K562 (cell line): Measurements from ENCODE around the gene TTC24. TPM values are rescaled to one million over a fixed set of nuclear protein-coding genes. Genes with fewer than 3 reads are reported as not detected.
A peak's percentile ranks its signal among the peaks of the same experiment; 100 is the strongest.

Experiments
- ATAC-seq: fragments of 200-7000 bp; cut with Tn5 transposase; 3 replicates; pipeline ENCODE4 v1.9.1; 2020; ENCODE audit warnings: moderate library complexity
- BruUV-seq: library from RNA; stranded (reverse); fragments of 400-500 nt; replicated peaks from 2 replicates; lab custom pipeline; 2021; lab: Mats Ljungman, UMichigan
- CTCF ChIA-PET: fragments of 300-600 bp; formaldehyde crosslinking; extraction: SDS; loops from one replicate; lab custom pipeline; 2021; ENCODE audit warnings: low intra/inter-chr PET ratio; lab: Yijun Ruan, JAX
- POLR2A ChIA-PET: fragments of 300-600, 350-650 bp; sonication (Branson Sonifier 250); formaldehyde crosslinking; extraction: SDS; loops from one replicate; lab custom pipeline; 2021; ENCODE audit warnings: antibody characterized with exemption, inconsistent platforms; lab: Yijun Ruan, JAX
- DNase-seq, 4 experiments: peaks; one replicate each; pipeline versions ENCODE4 v3.0.0 to v3.0.0-alpha.2; 2011 to 2018; ENCODE audit warnings: low spot score in 3 of 4, mixed read lengths in 3 of 4; ENCODE audit errors: extremely low read depth in 1 of 4
- FAIRE-seq: peaks from 2 replicates; lab custom pipeline; 2011; peaks lifted over from hg19 to GRCh38; lab: Jason Lieb, UNC
- H2AFZ ChIP-seq: 2 replicates; pipeline ENCODE4 v1.6.0; 2011; ENCODE audit warnings: low read depth, low read length, control low read depth, inconsistent platforms
- H3K27ac ChIP-seq: fragments of 200-600 bp; 3 replicates; pipeline ENCODE4 v1.8.0; 2011; ENCODE audit warnings: low read depth, mild to moderate bottlenecking, control low read depth, inconsistent platforms, low read length, moderate library complexity, mixed read lengths; ENCODE audit errors: extremely low read depth
- H3K27me3 ChIP-seq, 2 experiments: fragments of 300-600 bp in 1 of 2; 2 replicates in 1 of 2; 3 replicates in 1 of 2; pipeline versions ENCODE4 v1.6.0 to v1.8.0; 2011; ENCODE audit warnings: inconsistent platforms in 2 of 2, low read length in 2 of 2, mild to moderate bottlenecking in 1 of 2, mixed read lengths in 1 of 2, moderate library complexity in 1 of 2; ENCODE audit not compliant: control insufficient read depth in 2 of 2, insufficient read depth in 2 of 2
- H3K36me3 ChIP-seq: fragments of 300-600 bp; 3 replicates; pipeline ENCODE4 v1.8.0; 2011; ENCODE audit warnings: mild to moderate bottlenecking, low read length, inconsistent platforms; ENCODE audit not compliant: control insufficient read depth, insufficient read depth
- H3K4me1 ChIP-seq, 2 experiments: fragments of 200-600 bp in 1 of 2; replicated peaks in 1 of 2; 2 replicates in 1 of 2; 3 replicates in 1 of 2; pipeline versions ENCODE4 v1.5.1 to v1.8.0; 2011; ENCODE audit warnings: inconsistent platforms in 2 of 2, low read length in 2 of 2, mild to moderate bottlenecking in 1 of 2, mixed read lengths in 1 of 2, moderate library complexity in 1 of 2; ENCODE audit not compliant: control insufficient read depth in 2 of 2, insufficient read depth in 2 of 2
- H3K4me2 ChIP-seq: 2 replicates; pipeline ENCODE4 v1.6.1; 2011; ENCODE audit warnings: low read length, control low read depth, inconsistent platforms, mixed read lengths; ENCODE audit not compliant: insufficient read depth
- H3K4me3 ChIP-seq: fragments of 200-600 bp; sonication (generic), shearing (Covaris generic); 2 replicates; pipeline ENCODE4 v1.5.1; 2016; ENCODE audit warnings: control low read depth, inconsistent platforms
- H3K79me2 ChIP-seq: fragments of 200-600 bp; 3 replicates; pipeline ENCODE4 v1.8.0; 2011; ENCODE audit warnings: low read length, inconsistent platforms; ENCODE audit not compliant: control insufficient read depth, insufficient read depth
- H3K9ac ChIP-seq, 2 experiments: 2 replicates each; pipeline versions ENCODE4 v1.6.0 to v1.6.1; 2011; ENCODE audit warnings: low read depth in 2 of 2, low read length in 2 of 2, control low read depth in 1 of 2, inconsistent platforms in 1 of 2, mild to moderate bottlenecking in 1 of 2, mixed read lengths in 1 of 2; ENCODE audit not compliant: insufficient read depth in 1 of 2
- H3K9me1 ChIP-seq: one replicate; pipeline ENCODE4 v1.6.0; 2011; ENCODE audit warnings: inconsistent platforms, mild to moderate bottlenecking, low read length, moderate library complexity; ENCODE audit not compliant: control insufficient read depth, insufficient read depth
- H3K9me3 ChIP-seq: replicated peaks from 2 replicates; pipeline ENCODE4 v1.5.1; 2011; ENCODE audit warnings: low read depth, low read length, inconsistent platforms; ENCODE audit not compliant: control insufficient read depth, insufficient read depth
- H4K20me1 ChIP-seq: replicated peaks from 2 replicates; pipeline ENCODE4 v1.6.1; 2011; ENCODE audit warnings: low read length, inconsistent platforms, mixed read lengths; ENCODE audit not compliant: control insufficient read depth, insufficient read depth
- ARID1B ChIP-seq: fragments of 450-650 bp; IDR thresholded peaks from 2 replicates; pipeline ENCODE4 v1.6.1; 2016; ENCODE audit warnings: antibody characterized with exemption, mild to moderate bottlenecking, inconsistent platforms
- CCNT2 ChIP-seq: IDR thresholded peaks from 2 replicates; pipeline ENCODE4 v1.6.1; 2011; ENCODE audit warnings: borderline replicate concordance, low read depth, mild to moderate bottlenecking, moderate library complexity, mixed read lengths, low read length; ENCODE audit not compliant: insufficient read length; ENCODE audit errors: extremely low read depth
- ELF4 ChIP-seq: fragments of 450-650 bp; formaldehyde crosslinking; IDR thresholded peaks from 2 replicates; pipeline ENCODE4 v1.4.0; 2022; ENCODE audit warnings: missing genetic modification characterization
- EP300 ChIP-seq: IDR thresholded peaks from 2 replicates; pipeline ENCODE4 v1.6.1; 2012; ENCODE audit warnings: low read length, improper control_type of control experiment
- FOXM1 ChIP-seq, 2 experiments: fragments of 450-650 bp in 1 of 2; sonication (generic) in 1 of 2; formaldehyde crosslinking in 1 of 2; IDR thresholded peaks; 2 replicates each; pipeline versions ENCODE4 v1.6.1 to v1.9.0; 2017 to 2022; ENCODE audit warnings: low read depth in 2 of 2, mild to moderate bottlenecking in 2 of 2, missing genetic modification reagents in 1 of 2, moderate library complexity in 1 of 2
- HES1 ChIP-seq: fragments of 450-650 bp; IDR thresholded peaks from 2 replicates; pipeline ENCODE4 v1.6.1; 2016; ENCODE audit warnings: low read depth, mild to moderate bottlenecking, moderate library complexity
- HLTF ChIP-seq: fragments of 450-650 bp; IDR thresholded peaks from 2 replicates; pipeline ENCODE4 v1.6.1; 2016
- HMG20A ChIP-seq: fragments of 450-650 bp; formaldehyde crosslinking; conservative IDR thresholded peaks from 2 replicates; pipeline ENCODE4 v1.4.0; 2020; ENCODE audit warnings: mild to moderate bottlenecking, mixed read lengths
- KLF16 ChIP-seq: IDR thresholded peaks from 2 replicates; pipeline ENCODE4 v1.6.1; 2016; ENCODE audit warnings: antibody characterized with exemption
- LEF1 ChIP-seq: fragments of 450-650 bp; IDR thresholded peaks from 2 replicates; pipeline ENCODE4 v1.6.1; 2016; ENCODE audit warnings: mild to moderate bottlenecking
- MAFG ChIP-seq: fragments of 450-650 bp; conservative IDR thresholded peaks from 2 replicates; pipeline ENCODE4 v1.6.1; 2016; ENCODE audit warnings: missing genetic modification characterization, missing compliant biosample characterization
- NEUROD1 ChIP-seq: fragments of 150-350 bp; IDR thresholded peaks from 2 replicates; pipeline ENCODE4 v1.6.1; 2014; ENCODE audit warnings: borderline replicate concordance, low read length, low read depth; ENCODE audit not compliant: partially characterized antibody
- NFIX ChIP-seq: fragments of 250-450 bp; sonication (Bioruptor Pico); IDR thresholded peaks from 2 replicates; pipeline ENCODE4 v1.4.0; 2020; ENCODE audit warnings: low read depth, mild to moderate bottlenecking, moderate library complexity
- PHF21A ChIP-seq: fragments of 450-650 bp; IDR thresholded peaks from 2 replicates; pipeline ENCODE4 v1.6.1; 2017; ENCODE audit warnings: low read depth, borderline replicate concordance
- RNF2 ChIP-seq: sonication (generic); IDR thresholded peaks from 2 replicates; pipeline ENCODE4 v1.6.1; 2016
- THRAP3 ChIP-seq: fragments of 450-650 bp; IDR thresholded peaks from 2 replicates; pipeline ENCODE4 v1.6.1; 2016; ENCODE audit warnings: mild to moderate bottlenecking, inconsistent platforms, borderline replicate concordance
- ZNF766 ChIP-seq: fragments of 200-800 bp; sonication (Bioruptor generic); conservative IDR thresholded peaks from 2 replicates; pipeline ENCODE4 v1.6.1; 2016; ENCODE audit warnings: missing genetic modification characterization, missing compliant biosample characterization
- ZNF778 ChIP-seq: fragments of 450-650 bp; formaldehyde crosslinking; IDR thresholded peaks from 2 replicates; pipeline ENCODE4 v1.4.0; 2020; ENCODE audit warnings: mild to moderate bottlenecking, moderate library complexity
- ZSCAN29 ChIP-seq: fragments of 450-650 bp; IDR thresholded peaks from 2 replicates; pipeline ENCODE4 v1.6.1; 2017
- WGBS: fragments of 100-300 bp; shearing (Covaris generic); methylation state at CpG from one replicate; pipeline ENCODE4 v1.1.6; 2016; ENCODE audit warnings: low coverage, mixed read lengths; ENCODE audit not compliant: insufficient coverage; ENCODE audit errors: missing lambda C conversion rate; 5-methylcytosine and 5-hydroxymethylcytosine counted together
- in situ Hi-C: fragments of 300-500 bp; cut with MboI; formaldehyde crosslinking; loops from 4 replicates; pipeline ENCODE4 v1.15.0; 2018; ENCODE audit warnings: inconsistent platforms, mixed read lengths
- intact Hi-C: fragments of 100-400 bp; cut with micrococcal nuclease; formaldehyde crosslinking; loops from 2 replicates; pipeline ENCODE4 v1.14.2; 2022
- polyA plus RNA-seq, 8 experiments: library from polyadenylated mRNA; depleted of rRNA in 4 of 8; stranded (reverse) in 5 of 8; unstranded in 3 of 8; fragments of >200 nt; fragmentation: Nextera tagmentation in 2 of 8; fragmentation: Illumina TruSeq in 1 of 8; extraction: Ambion mirVana in 2 of 8; extraction: Trizol in 1 of 8; gene quantifications; 2 replicates each; pipeline versions ENCODE4 v1.2.1 to v1.2.3, GENCODE V29; 2011 to 2014; ENCODE audit warnings: inconsistent platforms in 1 of 8, missing spikeins in 1 of 8
- total RNA-seq, 7 experiments: library from RNA; depleted of rRNA in 6 of 7; stranded (reverse); fragments of >200 nt in 6 of 7; fragmentation: Illumina TruSeq in 2 of 7; extraction: Trizol in 2 of 7; gene quantifications; 2 replicates each; pipeline versions ENCODE4 v1.2.1 to v1.2.3, GENCODE V29; 2011 to 2021; ENCODE audit warnings: low replicate concordance in 1 of 7
- TF ChIP-seq, protein P1 (sequence below), 3 experiments: IDR thresholded peaks in 2 of 3; conservative IDR thresholded peaks in 1 of 3; 2 replicates each; pipeline ENCODE4 v1.5.1; 2011 to 2012; ENCODE audit warnings: low read length in 3 of 3, mild to moderate bottlenecking in 3 of 3, control low read depth in 2 of 3, improper control_type of control experiment in 1 of 3, inconsistent platforms in 1 of 3, low read depth in 1 of 3, mixed read lengths in 1 of 3, moderate library complexity in 1 of 3; ENCODE audit not compliant: insufficient read depth in 2 of 3
- TF ChIP-seq, protein P2 (sequence below): sonication (generic); formaldehyde crosslinking; IDR thresholded peaks from 2 replicates; pipeline ENCODE4 v1.8.0; 2023; ENCODE audit warnings: mild to moderate bottlenecking, missing genetic modification reagents

The TTC24 gene
- total and polyA plus RNA-seq, 9 of the 15 experiments (the other 6 are each of a cell fraction or from before 2014, with no cell fraction given): not detected

DNA sequence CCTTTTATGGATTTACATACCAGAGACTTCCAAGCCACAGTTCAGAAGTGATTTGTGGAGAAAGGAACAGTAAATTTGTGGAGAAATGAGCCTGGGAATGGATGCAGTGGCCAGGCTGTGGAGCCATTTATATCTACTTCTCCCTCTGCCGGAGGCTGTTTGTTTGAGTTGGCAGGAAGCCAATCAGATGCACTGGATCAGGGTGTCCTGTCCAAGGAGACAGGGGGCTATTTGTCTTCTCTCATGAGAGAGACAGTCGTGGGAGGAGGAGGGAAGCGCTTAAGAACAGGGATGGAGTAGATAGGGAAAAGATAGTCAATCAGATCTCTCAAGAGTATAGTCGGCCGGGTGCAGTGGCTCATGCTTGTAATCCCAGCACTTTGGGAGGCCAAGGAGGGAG is 36.9 kb downstream of the TTC24 start:
- BruUV-seq: no TSS peak
- ChIA-PET CTCF (no interaction called here), POLR2A (interaction anchor here (1.0 kb wide), 1 partner anchor 45 kb away, joined by 3 read pairs; no protein-coding TSS in a partner anchor)
- H3K4me1 ChIP-seq: peaks cover 17 to 23% of the 10 kb centered on the region in 2 experiments
- peak overlapping the region; percentile 67 for H3K4me2 ChIP-seq
- DNase-seq (peak; percentile 90 to 95 (median 92)), ATAC-seq (peak; percentile 96), FAIRE-seq (peak; percentile 95)
- H3K9me1 ChIP-seq: no peaks in the 10 kb centered on the region
- H3K27me3 ChIP-seq: no peaks in the 10 kb centered on the region
- no peaks in the 10 kb centered on the region for H3K79me2 ChIP-seq
- no peaks in the 10 kb centered on the region for H4K20me1 ChIP-seq
- H3K27ac ChIP-seq: 0 out of 3 replicates have a peak overlapping the region, but pooled peaks have one; percentile 15
- H3K36me3 ChIP-seq: no peaks in the 10 kb centered on the region
- peak overlapping the region; percentile 65 for H2AFZ ChIP-seq
- in situ Hi-C loops (no loop called here), intact Hi-C loops (no loop called here)
- no peak overlapping the region for H3K4me3 ChIP-seq
- WGBS: 1% methylated on average over 5 of the region's 5 CpGs
- peak overlapping the region; percentile 4 to 5; a peak in 1 of 4 replicates for H3K9ac ChIP-seq
- no peaks in the 10 kb centered on the region for H3K9me3 ChIP-seq
- TF ChIP-seq KLF16 (peak; percentile 85), ARID1B (peak; percentile 96), FOXM1 (IDR thresholded peaks at IDR 0.05; ENCODE audit: low read depth) (peak; percentile 67; the same call in 1 of the 2 replicates), FOXM1 (CRISPR knock-in tag; IDR thresholded peaks at IDR 0.05; ENCODE audit: low read depth) (no peak), MAFG (no peak), ZNF766 (CRISPR knock-in tag) (peak; percentile 73; the same call in 1 of the 2 replicates), ELF4 (CRISPR knock-in tag) (0 out of 2 replicates have a peak, but pooled peaks have one; percentile 25), HMG20A (no peak), THRAP3 (no peak), NEUROD1 (peak; percentile 79), ZNF778 (CRISPR knock-in tag) (no peak), CCNT2 (peak; percentile 56), ZSCAN29 (no peak), PHF21A (peak; percentile 82; the same call in 1 of the 2 replicates), HES1 (peak; percentile 95), NFIX (CRISPR knock-in tag) (peak; percentile 96), RNF2 (peak; percentile 91), LEF1 (peak; percentile 92), EP300 (peak; percentile 89), HLTF (0 out of 2 replicates have a peak, but pooled peaks have one; percentile 15)
- TF ChIP-seq, protein P1, sequence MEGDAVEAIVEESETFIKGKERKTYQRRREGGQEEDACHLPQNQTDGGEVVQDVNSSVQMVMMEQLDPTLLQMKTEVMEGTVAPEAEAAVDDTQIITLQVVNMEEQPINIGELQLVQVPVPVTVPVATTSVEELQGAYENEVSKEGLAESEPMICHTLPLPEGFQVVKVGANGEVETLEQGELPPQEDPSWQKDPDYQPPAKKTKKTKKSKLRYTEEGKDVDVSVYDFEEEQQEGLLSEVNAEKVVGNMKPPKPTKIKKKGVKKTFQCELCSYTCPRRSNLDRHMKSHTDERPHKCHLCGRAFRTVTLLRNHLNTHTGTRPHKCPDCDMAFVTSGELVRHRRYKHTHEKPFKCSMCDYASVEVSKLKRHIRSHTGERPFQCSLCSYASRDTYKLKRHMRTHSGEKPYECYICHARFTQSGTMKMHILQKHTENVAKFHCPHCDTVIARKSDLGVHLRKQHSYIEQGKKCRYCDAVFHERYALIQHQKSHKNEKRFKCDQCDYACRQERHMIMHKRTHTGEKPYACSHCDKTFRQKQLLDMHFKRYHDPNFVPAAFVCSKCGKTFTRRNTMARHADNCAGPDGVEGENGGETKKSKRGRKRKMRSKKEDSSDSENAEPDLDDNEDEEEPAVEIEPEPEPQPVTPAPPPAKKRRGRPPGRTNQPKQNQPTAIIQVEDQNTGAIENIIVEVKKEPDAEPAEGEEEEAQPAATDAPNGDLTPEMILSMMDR (IDR thresholded peaks at IDR 0.05 in 2 of 3, conservative IDR thresholded peaks at IDR 0.05 in 1 of 3; ENCODE audit: insufficient read depth in 2 of 3, low read depth in 1 of 3, low read length in 3 of 3): peak; percentile 19 to 36 (median 34); a peak in 3 of 6 replicates
- TF ChIP-seq, protein P2, sequence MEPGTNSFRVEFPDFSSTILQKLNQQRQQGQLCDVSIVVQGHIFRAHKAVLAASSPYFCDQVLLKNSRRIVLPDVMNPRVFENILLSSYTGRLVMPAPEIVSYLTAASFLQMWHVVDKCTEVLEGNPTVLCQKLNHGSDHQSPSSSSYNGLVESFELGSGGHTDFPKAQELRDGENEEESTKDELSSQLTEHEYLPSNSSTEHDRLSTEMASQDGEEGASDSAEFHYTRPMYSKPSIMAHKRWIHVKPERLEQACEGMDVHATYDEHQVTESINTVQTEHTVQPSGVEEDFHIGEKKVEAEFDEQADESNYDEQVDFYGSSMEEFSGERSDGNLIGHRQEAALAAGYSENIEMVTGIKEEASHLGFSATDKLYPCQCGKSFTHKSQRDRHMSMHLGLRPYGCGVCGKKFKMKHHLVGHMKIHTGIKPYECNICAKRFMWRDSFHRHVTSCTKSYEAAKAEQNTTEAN (CRISPR knock-in tag): 0 out of 2 replicates have a peak, but pooled peaks have one; percentile 41
